DOHH2 (cell line): ENCODE results near the gene CNGB1.

ENCODE experiments used
- H3F3A ChIP-seq: fragments of 200-600 bp; sonication (generic), shearing (Covaris generic); 2 replicates; pipeline ENCODE4 v1.6.0; 2016; ENCODE audit warnings: antibody characterized with exemption, mild to moderate bottlenecking; ENCODE audit not compliant: control insufficient read depth, insufficient read depth
- H3K27ac ChIP-seq: fragments of 200-600 bp; sonication (generic); 2 replicates; pipeline ENCODE4 v1.5.1; 2014; ENCODE audit warnings: low read depth, mild to moderate bottlenecking, low read length, moderate library complexity
- H3K27me3 ChIP-seq: fragments of 200-600 bp; sonication (generic); 2 replicates; pipeline ENCODE4 v1.6.1; 2014; ENCODE audit warnings: mild to moderate bottlenecking, low read length, mixed read lengths; ENCODE audit not compliant: control insufficient read depth
- H3K36me3 ChIP-seq: fragments of 200-600 bp; sonication (generic); 2 replicates; pipeline ENCODE4 v1.6.1; 2014; ENCODE audit warnings: mild to moderate bottlenecking, low read length, moderate library complexity, mixed read lengths; ENCODE audit not compliant: control insufficient read depth
- H3K4me1 ChIP-seq: fragments of 200-600 bp; sonication (generic); 2 replicates; pipeline ENCODE4 v1.6.1; 2014; ENCODE audit warnings: mild to moderate bottlenecking, low read length, mixed read lengths; ENCODE audit not compliant: control insufficient read depth
- H3K4me2 ChIP-seq: fragments of 200-600 bp; sonication (generic); 2 replicates; pipeline ENCODE4 v1.6.0; 2014; ENCODE audit warnings: mild to moderate bottlenecking, low read length, moderate library complexity
- H3K4me3 ChIP-seq: fragments of 200-600 bp; sonication (generic); 2 replicates; pipeline ENCODE4 v1.5.1; 2014; ENCODE audit warnings: mild to moderate bottlenecking, low read length, mixed read lengths
- H3K79me2 ChIP-seq: fragments of 200-600 bp; sonication (generic); 2 replicates; pipeline ENCODE4 v1.6.1; 2014; ENCODE audit warnings: mild to moderate bottlenecking, low read length, mixed read lengths; ENCODE audit not compliant: control insufficient read depth
- H3K9me2 ChIP-seq: fragments of 200-600 bp; sonication (generic); replicated peaks from 2 replicates; pipeline ENCODE4 v1.6.1; 2014; ENCODE audit warnings: mild to moderate bottlenecking, low read length, mixed read lengths; ENCODE audit not compliant: control insufficient read depth
- H3K9me3 ChIP-seq: fragments of 200-600 bp; sonication (generic); 2 replicates; pipeline ENCODE4 v1.6.1; 2014; ENCODE audit warnings: antibody characterized with exemption, low read length, mixed read lengths; ENCODE audit not compliant: control insufficient read depth, insufficient read depth
- H4K20me1 ChIP-seq: fragments of 200-600 bp; sonication (generic); 2 replicates; pipeline ENCODE4 v1.6.0; 2014; ENCODE audit warnings: low read depth, mild to moderate bottlenecking, antibody characterized with exemption, low read length, moderate library complexity; ENCODE audit not compliant: control insufficient read depth, insufficient read depth
- EZH2phosphoT487 ChIP-seq: fragments of 200-600 bp; sonication (generic); IDR thresholded peaks from 2 replicates; pipeline ENCODE4 v1.6.1; 2017; ENCODE audit warnings: borderline replicate concordance, mild to moderate bottlenecking, antibody characterized with exemption, low read length, moderate library complexity, mixed read lengths
- TF ChIP-seq, protein P1 (sequence below): fragments of 200-600 bp; sonication (generic); IDR thresholded peaks from one replicate; pipeline ENCODE4 v1.5.1; 2014; ENCODE audit warnings: antibody characterized with exemption, mild to moderate bottlenecking, low read depth, low read length; ENCODE audit not compliant: poor library complexity, severe bottlenecking

Gene CNGB1

DNA sequence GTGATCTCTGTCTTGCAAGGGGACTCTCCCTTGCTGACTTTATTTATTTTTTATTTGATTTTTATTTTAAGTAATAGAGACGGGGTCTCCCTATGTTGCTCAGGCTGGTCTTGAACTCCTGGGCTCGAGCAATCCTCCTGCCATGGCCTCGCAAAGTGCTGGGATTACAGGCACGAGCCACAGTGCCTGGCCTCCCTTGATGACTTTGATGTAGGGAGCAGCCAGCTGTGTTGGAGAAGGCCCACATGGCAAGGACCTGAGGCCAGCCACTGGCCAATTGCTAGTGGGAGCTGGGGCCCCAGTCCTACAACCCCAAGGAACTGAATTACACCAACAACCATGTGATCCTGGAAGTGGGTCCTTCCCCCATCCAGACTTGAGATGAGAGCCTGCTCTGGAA, 81.8 kb downstream of the CNGB1 start:
- Histone ChIP-seq H3K9me3 (no peaks in the 10 kb centered on the region), H3F3A (no peaks in the 10 kb centered on the region), H4K20me1 (no peaks in the 10 kb centered on the region), H3K36me3 (no peaks in the 10 kb centered on the region), H3K4me3 (no peak overlapping the region), H3K9me2 (no peaks in the 10 kb centered on the region), H3K27ac (no peak overlapping the region), H3K4me1 (peaks cover 5% of the 10 kb centered on the region), H3K79me2 (no peaks in the 10 kb centered on the region), H3K4me2 (no peak overlapping the region), H3K27me3 (peaks cover 20% of the 10 kb centered on the region)
- TF ChIP-seq, protein P1, sequence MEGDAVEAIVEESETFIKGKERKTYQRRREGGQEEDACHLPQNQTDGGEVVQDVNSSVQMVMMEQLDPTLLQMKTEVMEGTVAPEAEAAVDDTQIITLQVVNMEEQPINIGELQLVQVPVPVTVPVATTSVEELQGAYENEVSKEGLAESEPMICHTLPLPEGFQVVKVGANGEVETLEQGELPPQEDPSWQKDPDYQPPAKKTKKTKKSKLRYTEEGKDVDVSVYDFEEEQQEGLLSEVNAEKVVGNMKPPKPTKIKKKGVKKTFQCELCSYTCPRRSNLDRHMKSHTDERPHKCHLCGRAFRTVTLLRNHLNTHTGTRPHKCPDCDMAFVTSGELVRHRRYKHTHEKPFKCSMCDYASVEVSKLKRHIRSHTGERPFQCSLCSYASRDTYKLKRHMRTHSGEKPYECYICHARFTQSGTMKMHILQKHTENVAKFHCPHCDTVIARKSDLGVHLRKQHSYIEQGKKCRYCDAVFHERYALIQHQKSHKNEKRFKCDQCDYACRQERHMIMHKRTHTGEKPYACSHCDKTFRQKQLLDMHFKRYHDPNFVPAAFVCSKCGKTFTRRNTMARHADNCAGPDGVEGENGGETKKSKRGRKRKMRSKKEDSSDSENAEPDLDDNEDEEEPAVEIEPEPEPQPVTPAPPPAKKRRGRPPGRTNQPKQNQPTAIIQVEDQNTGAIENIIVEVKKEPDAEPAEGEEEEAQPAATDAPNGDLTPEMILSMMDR, result no peak
- no peak for TF ChIP-seq EZH2phosphoT487

DNA sequence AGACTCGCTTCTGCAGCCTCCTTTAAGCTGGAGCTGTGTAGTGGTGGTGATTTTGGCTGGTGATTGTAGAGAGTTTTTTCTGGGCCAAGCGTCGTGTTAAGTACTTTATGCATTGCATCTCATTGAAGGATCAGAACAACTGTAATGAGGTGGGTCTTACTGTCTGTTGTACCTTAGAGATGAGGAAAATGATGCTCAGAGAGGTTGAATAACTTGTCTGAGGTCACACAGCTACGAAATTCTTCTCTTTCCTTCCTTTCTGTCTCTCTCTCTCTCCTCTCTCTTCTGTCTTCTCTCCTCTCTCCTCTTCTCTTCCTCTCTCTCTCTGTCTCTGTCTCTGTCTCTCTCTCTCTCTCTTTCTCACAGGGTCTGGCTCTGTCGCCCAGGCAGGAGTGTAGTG, 82.8 kb downstream of the CNGB1 start:
- Histone ChIP-seq H3F3A (no peaks in the 10 kb centered on the region), H3K9me3 (no peaks in the 10 kb centered on the region), H3K4me3 (no peak overlapping the region), H3K27ac (no peak overlapping the region), H3K4me1 (no peaks in the 10 kb centered on the region), H3K4me2 (no peak overlapping the region), H3K27me3 (peaks cover 19% of the 10 kb centered on the region), H4K20me1 (no peaks in the 10 kb centered on the region), H3K36me3 (no peaks in the 10 kb centered on the region), H3K79me2 (no peaks in the 10 kb centered on the region), H3K9me2 (no peaks in the 10 kb centered on the region)
- TF ChIP-seq, protein P1, result no peak
- no peak for TF ChIP-seq EZH2phosphoT487

GRCh38 chr16:57887711-57888110, 83.2 kb downstream of the CNGB1 start:
- no peaks in the 10 kb centered on the region for H3K9me2 ChIP-seq
- no peaks in the 10 kb centered on the region for H4K20me1 ChIP-seq
- H3K79me2 ChIP-seq, result no peaks in the 10 kb centered on the region
- no peak overlapping the region for H3K27ac ChIP-seq
- H3F3A ChIP-seq, result no peaks in the 10 kb centered on the region
- H3K9me3 ChIP-seq, result no peaks in the 10 kb centered on the region
- H3K4me1 ChIP-seq, result no peaks in the 10 kb centered on the region
- no peak overlapping the region for H3K4me2 ChIP-seq
- TF ChIP-seq EZH2phosphoT487, result no peak
- TF ChIP-seq, protein P1, result no peak
- H3K27me3 ChIP-seq, result peaks cover 20% of the 10 kb centered on the region
- no peaks in the 10 kb centered on the region for H3K36me3 ChIP-seq
- no peak overlapping the region for H3K4me3 ChIP-seq

DNA sequence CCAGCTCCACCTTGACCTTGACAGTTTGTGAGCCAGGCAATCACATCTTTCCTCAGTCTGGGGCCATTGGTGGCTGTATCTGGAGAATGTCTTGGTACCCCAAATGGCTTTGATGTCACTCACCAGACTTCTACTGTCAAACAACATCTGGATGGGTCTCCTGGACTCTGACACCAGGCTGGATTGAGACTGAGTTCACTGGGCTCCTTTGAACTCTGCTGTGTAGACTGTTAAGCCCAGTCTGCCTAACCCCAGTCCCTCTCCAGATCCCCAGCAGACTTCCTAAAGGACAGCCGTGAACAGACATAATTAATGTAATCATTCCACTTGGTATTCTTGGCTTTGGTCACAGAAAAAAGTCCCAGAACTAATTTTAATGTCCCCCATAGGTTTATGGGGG, 84.5 kb downstream of the CNGB1 start:
- no peak for TF ChIP-seq EZH2phosphoT487
- TF ChIP-seq, protein P1, result no peak
- H3K4me2 ChIP-seq, result no peak overlapping the region
- H3K79me2 ChIP-seq, result no peaks in the 10 kb centered on the region
- H3K27me3 ChIP-seq, result peaks cover 18% of the 10 kb centered on the region
- no peaks in the 10 kb centered on the region for H3F3A ChIP-seq
- H3K9me3 ChIP-seq, result no peaks in the 10 kb centered on the region
- H3K4me1 ChIP-seq, result no peaks in the 10 kb centered on the region
- H3K36me3 ChIP-seq, result no peaks in the 10 kb centered on the region
- H3K4me3 ChIP-seq, result no peak overlapping the region
- H3K9me2 ChIP-seq, result no peaks in the 10 kb centered on the region
- H3K27ac ChIP-seq, result no peak overlapping the region
- no peaks in the 10 kb centered on the region for H4K20me1 ChIP-seq
